ENCODE results near the gene ABI1.

Gene ABI1

DNA sequence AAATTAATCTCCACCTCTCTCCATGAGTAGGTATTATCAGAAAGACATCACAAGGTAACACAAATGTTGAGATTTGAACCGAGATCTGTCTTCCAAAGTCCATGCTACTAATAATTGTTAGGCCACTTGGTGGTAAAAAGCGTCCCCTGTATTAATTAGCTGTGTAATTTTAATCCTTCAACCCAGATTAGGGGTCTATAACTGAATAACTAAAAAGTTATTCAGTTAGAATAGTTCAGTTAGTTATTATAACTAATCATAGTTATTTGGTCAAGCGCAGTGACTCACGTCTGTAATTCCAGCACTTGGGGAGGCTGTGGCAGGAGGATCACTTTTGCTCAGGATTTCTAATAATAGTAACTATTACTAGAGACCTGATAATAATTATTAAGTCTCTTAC is 157.7 kb downstream of the ABI1 start:
- H3K4me1 ChIP-seq, result no peaks in the 10 kb centered on the region
- H3K27me3 ChIP-seq, result no peaks in the 10 kb centered on the region
- no peaks in the 10 kb centered on the region for H3K9me3 ChIP-seq
- peaks cover 34% of the 10 kb centered on the region for H3K36me3 ChIP-seq
- no peak overlapping the region for H3K4me3 ChIP-seq (ENCODE audit: low read depth, low read length)
- DNase-seq, result no peak
- TF ChIP-seq, protein P1, sequence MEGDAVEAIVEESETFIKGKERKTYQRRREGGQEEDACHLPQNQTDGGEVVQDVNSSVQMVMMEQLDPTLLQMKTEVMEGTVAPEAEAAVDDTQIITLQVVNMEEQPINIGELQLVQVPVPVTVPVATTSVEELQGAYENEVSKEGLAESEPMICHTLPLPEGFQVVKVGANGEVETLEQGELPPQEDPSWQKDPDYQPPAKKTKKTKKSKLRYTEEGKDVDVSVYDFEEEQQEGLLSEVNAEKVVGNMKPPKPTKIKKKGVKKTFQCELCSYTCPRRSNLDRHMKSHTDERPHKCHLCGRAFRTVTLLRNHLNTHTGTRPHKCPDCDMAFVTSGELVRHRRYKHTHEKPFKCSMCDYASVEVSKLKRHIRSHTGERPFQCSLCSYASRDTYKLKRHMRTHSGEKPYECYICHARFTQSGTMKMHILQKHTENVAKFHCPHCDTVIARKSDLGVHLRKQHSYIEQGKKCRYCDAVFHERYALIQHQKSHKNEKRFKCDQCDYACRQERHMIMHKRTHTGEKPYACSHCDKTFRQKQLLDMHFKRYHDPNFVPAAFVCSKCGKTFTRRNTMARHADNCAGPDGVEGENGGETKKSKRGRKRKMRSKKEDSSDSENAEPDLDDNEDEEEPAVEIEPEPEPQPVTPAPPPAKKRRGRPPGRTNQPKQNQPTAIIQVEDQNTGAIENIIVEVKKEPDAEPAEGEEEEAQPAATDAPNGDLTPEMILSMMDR (IDR thresholded peaks at IDR 0.05; ENCODE audit: low read depth, low read length), result no peak

DNA sequence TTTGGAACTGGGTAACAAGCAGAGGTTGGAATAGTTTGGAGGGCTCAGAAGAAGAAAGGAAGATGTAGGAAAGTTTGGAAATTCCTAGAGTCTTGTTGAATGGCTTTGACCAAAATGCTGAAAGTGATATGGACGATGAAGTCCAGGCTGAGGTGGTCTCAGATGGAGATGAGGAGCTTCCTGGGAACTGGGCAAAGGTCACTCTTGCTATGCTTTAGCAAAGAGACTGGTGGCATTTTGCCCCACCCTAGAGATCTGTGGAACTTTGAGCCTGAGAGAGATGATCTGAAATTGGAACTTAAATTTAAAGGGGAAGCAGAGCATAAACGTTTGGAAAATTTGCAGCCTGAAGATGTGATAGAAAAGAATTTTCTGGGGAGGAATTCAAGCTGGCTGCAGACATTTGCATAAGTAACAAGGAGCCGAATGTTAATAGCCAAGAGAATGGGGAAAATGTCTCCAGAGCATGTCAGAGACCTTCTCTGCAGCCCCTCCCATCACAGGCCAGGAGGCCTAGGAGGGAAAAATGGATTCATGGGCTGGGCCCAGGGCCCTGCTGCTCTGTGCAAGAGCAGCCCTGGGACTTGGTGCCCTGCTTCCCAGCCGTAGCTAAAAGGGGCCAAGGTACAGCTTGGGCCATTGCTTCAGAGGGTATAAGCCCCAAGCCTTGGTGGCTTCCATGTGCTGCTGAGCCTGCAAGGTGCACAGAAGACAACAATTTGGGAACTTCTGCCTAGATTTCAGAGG is 159.7 kb downstream of the ABI1 start:
- Histone ChIP-seq H3K36me3 (peaks cover 23% of the 10 kb centered on the region), H3K4me1 (no peaks in the 10 kb centered on the region), H3K4me3 (ENCODE audit: low read depth, low read length) (no peak overlapping the region), H3K27me3 (no peaks in the 10 kb centered on the region), H3K9me3 (no peaks in the 10 kb centered on the region)
- TF ChIP-seq, protein P1 (IDR thresholded peaks at IDR 0.05; ENCODE audit: low read depth, low read length), result no peak
- DNase-seq, result no peak

DNA sequence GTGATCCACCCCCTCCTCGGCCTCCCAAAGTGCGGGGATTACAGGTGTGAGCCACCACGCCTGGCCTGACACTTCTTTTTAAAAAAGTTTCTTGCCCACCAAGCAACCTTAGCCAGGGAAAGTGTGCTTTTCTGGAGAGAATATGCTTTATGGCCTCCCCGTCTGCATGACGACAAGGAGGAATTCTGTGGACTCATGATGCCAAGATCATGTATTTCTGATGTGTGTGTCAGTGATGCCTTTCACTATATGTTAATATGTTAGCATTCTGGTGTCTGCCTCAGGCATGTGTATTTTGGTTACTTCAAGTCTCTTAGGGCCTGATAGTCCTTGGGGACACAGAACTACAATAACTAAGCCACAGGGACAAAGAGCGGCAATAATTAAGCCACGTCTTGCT is 161.1 kb downstream of the ABI1 start:
- Histone ChIP-seq H3K4me1 (no peaks in the 10 kb centered on the region), H3K27me3 (no peaks in the 10 kb centered on the region), H3K9me3 (no peaks in the 10 kb centered on the region), H3K4me3 (ENCODE audit: low read depth, low read length) (no peak overlapping the region), H3K36me3 (peaks cover 19% of the 10 kb centered on the region)
- no peak for DNase-seq
- TF ChIP-seq, protein P1 (IDR thresholded peaks at IDR 0.05; ENCODE audit: low read depth, low read length), result no peak

DNA sequence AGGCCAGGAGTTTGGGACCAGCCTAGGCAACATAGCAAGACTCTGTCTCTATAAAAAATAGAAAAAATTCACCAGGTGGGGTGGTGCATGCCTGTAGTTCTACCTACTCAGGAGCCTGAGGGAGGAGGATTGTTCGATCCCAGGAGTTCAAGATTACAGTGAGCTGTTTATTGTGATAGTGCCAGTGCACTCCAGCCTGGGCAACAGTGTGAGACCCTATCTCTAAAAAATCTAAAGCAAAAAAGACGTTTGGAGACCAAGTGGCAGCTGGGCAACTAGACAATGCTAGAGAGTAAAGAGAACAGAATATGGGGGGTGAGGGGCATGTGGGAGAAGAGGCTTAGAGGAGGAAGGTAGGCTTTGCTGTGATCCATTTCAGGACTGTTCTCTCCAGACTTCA is 161.8 kb downstream of the ABI1 start:
- TF ChIP-seq, protein P1 (IDR thresholded peaks at IDR 0.05; ENCODE audit: low read depth, low read length), result no peak
- Histone ChIP-seq H3K4me3 (ENCODE audit: low read depth, low read length) (peak overlapping the region; percentile 66), H3K9me3 (no peaks in the 10 kb centered on the region), H3K4me1 (no peaks in the 10 kb centered on the region), H3K36me3 (peaks cover 19% of the 10 kb centered on the region), H3K27me3 (no peaks in the 10 kb centered on the region)
- no peak for DNase-seq

DNA sequence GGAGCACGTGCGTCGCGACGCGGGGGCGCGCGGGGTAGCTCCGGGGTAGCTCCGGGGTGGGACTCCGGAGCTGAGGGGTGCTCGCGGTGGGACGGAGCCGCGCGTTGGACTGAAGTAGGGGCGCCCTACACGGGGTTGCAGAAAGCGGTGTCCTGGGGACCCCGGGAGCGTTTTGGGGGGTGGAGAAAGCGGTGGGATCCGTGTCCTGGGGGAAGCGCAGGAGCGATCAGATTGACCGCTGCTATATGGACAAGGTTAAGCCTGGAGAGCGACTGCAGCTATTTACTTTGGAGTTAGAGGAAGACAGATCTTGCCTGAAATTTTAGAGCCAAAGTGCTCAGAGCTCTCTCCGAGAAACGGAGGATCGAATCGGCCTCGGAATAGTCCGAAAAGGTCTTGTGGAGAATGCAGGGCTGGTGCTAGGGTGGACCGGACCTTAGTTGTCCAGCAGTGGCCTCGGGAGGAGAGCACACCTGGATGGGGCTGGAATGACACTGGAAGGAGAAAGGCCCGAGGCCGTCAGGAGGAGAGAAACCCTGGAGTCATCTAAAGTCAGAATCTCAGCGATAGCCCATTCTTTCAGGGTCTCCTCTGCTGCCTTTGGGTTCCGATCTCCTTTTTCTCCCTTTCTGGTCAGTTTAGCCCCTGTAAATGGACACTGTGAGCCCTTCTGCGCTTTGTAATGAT is 162.7 kb downstream of the ABI1 start:
- H3K4me1 ChIP-seq, result no peaks in the 10 kb centered on the region
- TF ChIP-seq, protein P1 (IDR thresholded peaks at IDR 0.05; ENCODE audit: low read depth, low read length), result no peak
- no peaks in the 10 kb centered on the region for H3K27me3 ChIP-seq
- no peaks in the 10 kb centered on the region for H3K9me3 ChIP-seq
- peaks cover 19% of the 10 kb centered on the region for H3K36me3 ChIP-seq
- DNase-seq, result no peak
- peak overlapping the region; percentile 66 for H3K4me3 ChIP-seq (ENCODE audit: low read depth, low read length)

Measured in BE2C (cell line).